DOHH2 (cell line): ENCODE data around the gene TAF1C.

Experiments
- H3F3A ChIP-seq: fragments of 200-600 bp; sonication (generic), shearing (Covaris generic); 2 replicates; pipeline ENCODE4 v1.6.0; 2016; ENCODE audit warnings: antibody characterized with exemption, mild to moderate bottlenecking; ENCODE audit not compliant: control insufficient read depth, insufficient read depth
- H3K27ac ChIP-seq: fragments of 200-600 bp; sonication (generic); 2 replicates; pipeline ENCODE4 v1.5.1; 2014; ENCODE audit warnings: low read depth, mild to moderate bottlenecking, low read length, moderate library complexity
- H3K27me3 ChIP-seq: fragments of 200-600 bp; sonication (generic); 2 replicates; pipeline ENCODE4 v1.6.1; 2014; ENCODE audit warnings: mild to moderate bottlenecking, low read length, mixed read lengths; ENCODE audit not compliant: control insufficient read depth
- H3K36me3 ChIP-seq: fragments of 200-600 bp; sonication (generic); 2 replicates; pipeline ENCODE4 v1.6.1; 2014; ENCODE audit warnings: mild to moderate bottlenecking, low read length, moderate library complexity, mixed read lengths; ENCODE audit not compliant: control insufficient read depth
- H3K4me1 ChIP-seq: fragments of 200-600 bp; sonication (generic); 2 replicates; pipeline ENCODE4 v1.6.1; 2014; ENCODE audit warnings: mild to moderate bottlenecking, low read length, mixed read lengths; ENCODE audit not compliant: control insufficient read depth
- H3K4me2 ChIP-seq: fragments of 200-600 bp; sonication (generic); 2 replicates; pipeline ENCODE4 v1.6.0; 2014; ENCODE audit warnings: mild to moderate bottlenecking, low read length, moderate library complexity
- H3K4me3 ChIP-seq: fragments of 200-600 bp; sonication (generic); 2 replicates; pipeline ENCODE4 v1.5.1; 2014; ENCODE audit warnings: mild to moderate bottlenecking, low read length, mixed read lengths
- H3K79me2 ChIP-seq: fragments of 200-600 bp; sonication (generic); 2 replicates; pipeline ENCODE4 v1.6.1; 2014; ENCODE audit warnings: mild to moderate bottlenecking, low read length, mixed read lengths; ENCODE audit not compliant: control insufficient read depth
- H3K9me2 ChIP-seq: fragments of 200-600 bp; sonication (generic); replicated peaks from 2 replicates; pipeline ENCODE4 v1.6.1; 2014; ENCODE audit warnings: mild to moderate bottlenecking, low read length, mixed read lengths; ENCODE audit not compliant: control insufficient read depth
- H3K9me3 ChIP-seq: fragments of 200-600 bp; sonication (generic); 2 replicates; pipeline ENCODE4 v1.6.1; 2014; ENCODE audit warnings: antibody characterized with exemption, low read length, mixed read lengths; ENCODE audit not compliant: control insufficient read depth, insufficient read depth
- H4K20me1 ChIP-seq: fragments of 200-600 bp; sonication (generic); 2 replicates; pipeline ENCODE4 v1.6.0; 2014; ENCODE audit warnings: low read depth, mild to moderate bottlenecking, antibody characterized with exemption, low read length, moderate library complexity; ENCODE audit not compliant: control insufficient read depth, insufficient read depth
- CTCF ChIP-seq: fragments of 200-600 bp; sonication (generic); IDR thresholded peaks from one replicate; pipeline ENCODE4 v1.5.1; 2014; ENCODE audit warnings: antibody characterized with exemption, mild to moderate bottlenecking, low read depth, low read length; ENCODE audit not compliant: poor library complexity, severe bottlenecking
- EZH2phosphoT487 ChIP-seq: fragments of 200-600 bp; sonication (generic); IDR thresholded peaks from 2 replicates; pipeline ENCODE4 v1.6.1; 2017; ENCODE audit warnings: borderline replicate concordance, mild to moderate bottlenecking, antibody characterized with exemption, low read length, moderate library complexity, mixed read lengths

The TAF1C gene

GRCh38 chr16:84150926-84151325, 35.9 kb downstream of the TAF1C start:
- H3K79me2 ChIP-seq = no peaks in the 10 kb centered on the region
- no peaks in the 10 kb centered on the region for H4K20me1 ChIP-seq
- no peaks in the 10 kb centered on the region for H3K4me1 ChIP-seq
- TF ChIP-seq EZH2phosphoT487 = no peak
- no peak for TF ChIP-seq CTCF
- H3K9me3 ChIP-seq = no peaks in the 10 kb centered on the region
- H3K27me3 ChIP-seq = peaks cover 4% of the 10 kb centered on the region; the same call in 1 of the 2 replicates
- no peaks in the 10 kb centered on the region for H3K9me2 ChIP-seq
- H3K4me2 ChIP-seq = no peak overlapping the region
- H3K4me3 ChIP-seq = no peak overlapping the region
- no peaks in the 10 kb centered on the region for H3F3A ChIP-seq
- H3K27ac ChIP-seq = no peak overlapping the region
- no peaks in the 10 kb centered on the region for H3K36me3 ChIP-seq

DNA sequence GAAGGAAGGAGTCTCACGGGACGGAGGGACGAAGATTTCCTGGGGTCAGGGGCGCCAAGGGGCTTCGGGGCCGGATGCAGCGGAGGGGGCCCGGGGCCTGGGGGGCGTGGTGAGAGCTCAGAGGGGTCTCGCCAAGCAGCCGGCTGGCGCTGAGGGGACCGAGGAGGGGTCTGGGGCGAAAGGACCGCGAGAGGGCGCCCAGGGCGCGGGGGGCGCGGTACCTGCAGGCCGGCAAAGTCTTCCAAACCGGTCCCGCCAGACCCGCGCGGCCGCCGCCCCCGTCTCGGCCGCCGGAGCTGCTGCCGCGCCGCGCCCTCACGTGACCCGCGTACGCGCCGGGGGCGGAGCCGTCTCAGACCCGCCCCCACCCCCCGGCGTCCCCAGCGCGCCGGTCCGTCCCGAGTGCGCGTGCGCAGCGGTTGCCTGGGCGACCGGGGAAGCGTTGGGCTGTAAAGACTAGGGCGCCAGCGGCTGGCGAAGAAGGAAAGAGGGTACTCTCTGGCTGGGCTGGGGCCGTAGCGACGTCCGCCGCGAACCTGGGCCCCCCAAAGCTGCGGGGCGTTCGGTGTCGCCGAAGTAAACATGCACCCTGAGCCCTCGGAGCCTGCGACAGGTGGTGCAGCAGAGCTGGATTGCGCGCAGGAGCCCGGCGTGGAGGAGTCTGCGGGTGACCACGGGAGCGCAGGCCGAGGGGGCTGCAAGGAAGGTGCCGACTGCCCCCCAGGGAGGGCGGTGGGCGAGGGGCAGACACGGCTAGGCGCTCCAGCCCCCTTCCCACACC, 41.8 kb downstream of the TAF1C start, which contains the start of the genes DNAAF1 and HSDL1:
Gene DNAAF1, plus strand, starts transcription at position 450 of the 781 bp plus-strand sequence. Its CDS starts 133 bp downstream, at position 583.
Gene HSDL1, minus strand, starts transcription at position 319 of the 781 bp plus-strand sequence. CDS start 13,856 bp downstream, outside the sequence.
- H3K27ac ChIP-seq = peak within 1 kb of the TSS; percentile 44

GRCh38 chr16:84144209-84144858, 42.5 kb downstream of the TAF1C start:
- peak overlapping the region; percentile 94 for H3K4me2 ChIP-seq
- H3K27me3 ChIP-seq = peaks cover 4% of the 10 kb centered on the region; the same call in 1 of the 2 replicates
- H3K4me1 ChIP-seq = peaks cover 18% of the 10 kb centered on the region
- H3K4me3 ChIP-seq = peak overlapping the region; percentile 99
- H3F3A ChIP-seq = no peaks in the 10 kb centered on the region
- H3K27ac ChIP-seq = peak overlapping the region; percentile 44
- H3K36me3 ChIP-seq = no peaks in the 10 kb centered on the region
- peaks cover 5% of the 10 kb centered on the region; the same call in 1 of the 2 replicates for H4K20me1 ChIP-seq
- H3K9me3 ChIP-seq = no peaks in the 10 kb centered on the region
- peaks cover 34% of the 10 kb centered on the region for H3K79me2 ChIP-seq
- TF ChIP-seq EZH2phosphoT487 (no peak), CTCF (peak; percentile 49)
- H3K9me2 ChIP-seq = no peaks in the 10 kb centered on the region

More for the DNA sequence above, 41.8 kb downstream of the TAF1C start, which contains the start of the genes DNAAF1 and HSDL1:
- peaks cover 29% of the 10 kb centered on the region for H3K79me2 ChIP-seq
- H3K9me2 ChIP-seq = no peaks in the 10 kb centered on the region
- no peaks in the 10 kb centered on the region for H3K9me3 ChIP-seq
- H3K4me2 ChIP-seq = peak within 1 kb of the TSS; percentile 94
- H3K27me3 ChIP-seq = peaks cover 4% of the 10 kb centered on the region; the same call in 1 of the 2 replicates
- peaks cover 18% of the 10 kb centered on the region for H3K4me1 ChIP-seq
- H3K36me3 ChIP-seq = no peaks in the 10 kb centered on the region
- TF ChIP-seq EZH2phosphoT487 (no peak), CTCF (peak; percentile 21)
- H4K20me1 ChIP-seq = peaks cover 5% of the 10 kb centered on the region; the same call in 1 of the 2 replicates
- H3F3A ChIP-seq = no peaks in the 10 kb centered on the region
- peak within 1 kb of the TSS; percentile 99 for H3K4me3 ChIP-seq
